Brain pericyte (primary cell): ENCODE results near the gene SRSF8.

Source experiments
- DNase-seq: peaks from one replicate; pipeline ENCODE4 v3.0.0-alpha.2; 2012; ENCODE audit warnings: low read depth, low spot score

SRSF8 gene

GRCh38 chr11:95068549-95068948 is 1.8 kb downstream of the SRSF8 start:
- no peak for DNase-seq

GRCh38 chr11:95070471-95070870 is 3.8 kb downstream of the SRSF8 start:
- DNase-seq, result no peak

GRCh38 chr11:95072948-95073347 is 6.2 kb downstream of the SRSF8 start:
- DNase-seq, result no peak

GRCh38 chr11:95074792-95075563 is 8.3 kb downstream of the SRSF8 start:
- no peak for DNase-seq

GRCh38 chr11:95076416-95076815 is 9.7 kb downstream of the SRSF8 start:
- peak; percentile 88 for DNase-seq

GRCh38 chr11:95076981-95077380 is 10.3 kb downstream of the SRSF8 start:
- DNase-seq, result no peak

DNA sequence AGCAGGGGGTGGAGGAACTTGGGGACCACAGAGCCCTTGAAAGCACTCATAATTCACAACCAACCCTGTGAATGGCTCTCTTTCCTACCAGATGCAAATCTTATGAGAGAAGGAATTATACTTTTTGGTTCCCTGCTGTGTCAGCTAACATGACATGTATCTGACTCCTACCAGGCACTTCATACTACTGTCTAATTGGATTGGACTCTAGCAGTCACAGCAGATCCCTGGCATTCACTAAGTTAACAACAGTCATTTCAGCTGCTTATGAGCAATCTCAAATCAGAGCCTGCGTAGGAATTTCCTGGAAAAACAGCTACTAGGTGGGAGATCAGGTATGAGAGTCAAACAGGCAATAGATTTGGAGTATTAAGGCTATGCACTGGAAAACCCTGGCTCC is 11.8 kb downstream of the SRSF8 start:
- DNase-seq, result no peak

GRCh38 chr11:95081010-95081409 is 14.3 kb downstream of the SRSF8 start:
- DNase-seq, result no peak

DNA sequence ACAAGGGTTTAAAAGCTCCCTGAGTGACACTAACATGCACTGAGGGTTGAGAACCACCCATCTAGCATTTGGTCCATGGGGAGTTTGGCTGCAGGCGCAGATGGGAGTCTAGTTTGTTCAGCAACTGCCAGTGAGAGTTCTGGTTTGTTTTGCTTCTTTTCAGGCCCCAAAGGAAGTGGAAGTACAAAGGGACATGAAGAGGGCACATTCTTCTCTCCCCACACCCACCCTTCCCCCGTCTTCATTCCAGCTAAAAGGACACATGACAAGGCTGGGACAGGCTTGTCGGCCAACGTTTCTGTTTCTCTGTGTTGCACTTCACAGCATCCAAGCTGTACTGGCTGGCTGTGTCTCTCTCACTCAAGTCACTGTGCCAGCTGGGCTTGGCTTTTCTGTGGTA is 14.7 kb downstream of the SRSF8 start:
- DNase-seq, result no peak

GRCh38 chr11:95082576-95083001 is 15.9 kb downstream of the SRSF8 start:
- no peak for DNase-seq

DNA sequence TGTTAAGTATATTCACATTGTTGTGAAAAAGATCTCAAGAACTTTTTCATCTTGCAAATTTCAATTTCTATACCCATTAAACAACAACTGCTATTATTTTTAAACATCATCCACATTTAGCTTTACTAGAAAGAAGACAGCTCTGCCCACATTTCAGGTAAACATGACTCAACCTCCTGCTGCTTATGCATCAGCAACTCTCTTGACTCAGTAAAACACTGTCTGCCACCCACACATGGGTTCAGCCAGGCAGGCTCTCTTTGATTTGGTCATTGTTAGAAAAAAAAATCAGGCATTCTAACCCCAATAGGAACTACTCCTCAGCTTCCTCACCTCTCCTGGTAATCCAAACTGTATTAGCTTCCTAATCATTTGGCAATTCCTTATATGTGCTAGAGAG is 17.8 kb downstream of the SRSF8 start:
- no peak for DNase-seq

GRCh38 chr11:95085117-95085816 is 18.5 kb downstream of the SRSF8 start:
- no peak for DNase-seq

DNA sequence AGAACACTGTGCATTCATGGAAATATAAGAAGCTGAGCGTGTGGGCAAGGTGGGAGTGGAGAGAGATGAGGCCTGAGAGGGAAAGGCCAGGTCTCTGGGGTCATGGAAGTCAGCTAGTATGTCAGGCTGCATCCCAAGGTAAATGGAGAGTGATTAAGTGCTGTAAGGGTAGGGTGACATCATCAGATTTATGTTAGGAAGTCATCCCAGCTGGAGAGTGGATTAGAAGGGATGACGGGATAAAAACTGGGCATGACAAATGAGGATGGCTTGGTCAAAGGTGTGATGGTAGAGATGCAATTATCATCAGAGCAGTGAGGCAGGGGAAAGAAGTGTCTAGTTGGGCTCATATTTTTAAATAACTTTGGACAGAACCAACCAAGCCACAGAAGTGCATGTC is 19.4 kb downstream of the SRSF8 start:
- no peak for DNase-seq

GRCh38 chr11:95086836-95087570 is 20.3 kb downstream of the SRSF8 start:
- no peak for DNase-seq

DNA sequence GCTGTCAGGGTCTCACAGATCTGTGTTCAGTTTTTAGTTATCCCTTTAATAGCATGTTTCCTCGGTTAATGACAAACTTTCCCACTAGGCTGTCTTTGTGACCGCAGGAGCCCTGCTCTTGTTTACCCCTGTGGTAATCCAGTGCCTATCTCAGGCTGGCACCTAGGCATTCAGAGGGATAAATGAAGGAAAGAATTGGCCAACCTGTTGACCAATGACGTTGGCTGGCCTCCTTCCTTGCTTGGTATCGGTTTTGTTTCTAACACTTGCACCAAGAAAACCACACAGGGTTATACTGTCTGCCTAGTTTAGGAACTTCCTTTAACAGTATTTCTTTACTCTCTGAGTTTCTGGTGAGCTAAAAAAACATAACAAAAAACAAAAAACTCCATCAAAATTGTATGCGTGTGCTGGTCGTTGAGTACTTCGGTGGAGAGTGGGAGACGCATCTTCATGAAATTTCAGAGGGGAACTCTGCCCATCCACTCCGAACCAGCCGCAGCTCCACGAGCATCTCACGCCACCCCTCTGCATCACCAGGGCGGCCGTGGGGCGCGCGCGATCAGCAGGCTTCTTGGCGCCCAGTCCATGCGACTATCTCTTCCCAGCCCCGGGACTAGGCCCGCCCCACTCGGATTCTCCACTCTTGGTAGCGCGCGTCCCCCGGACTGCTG is 22.4 kb downstream of the SRSF8 start:
- DNase-seq, result no peak

DNA sequence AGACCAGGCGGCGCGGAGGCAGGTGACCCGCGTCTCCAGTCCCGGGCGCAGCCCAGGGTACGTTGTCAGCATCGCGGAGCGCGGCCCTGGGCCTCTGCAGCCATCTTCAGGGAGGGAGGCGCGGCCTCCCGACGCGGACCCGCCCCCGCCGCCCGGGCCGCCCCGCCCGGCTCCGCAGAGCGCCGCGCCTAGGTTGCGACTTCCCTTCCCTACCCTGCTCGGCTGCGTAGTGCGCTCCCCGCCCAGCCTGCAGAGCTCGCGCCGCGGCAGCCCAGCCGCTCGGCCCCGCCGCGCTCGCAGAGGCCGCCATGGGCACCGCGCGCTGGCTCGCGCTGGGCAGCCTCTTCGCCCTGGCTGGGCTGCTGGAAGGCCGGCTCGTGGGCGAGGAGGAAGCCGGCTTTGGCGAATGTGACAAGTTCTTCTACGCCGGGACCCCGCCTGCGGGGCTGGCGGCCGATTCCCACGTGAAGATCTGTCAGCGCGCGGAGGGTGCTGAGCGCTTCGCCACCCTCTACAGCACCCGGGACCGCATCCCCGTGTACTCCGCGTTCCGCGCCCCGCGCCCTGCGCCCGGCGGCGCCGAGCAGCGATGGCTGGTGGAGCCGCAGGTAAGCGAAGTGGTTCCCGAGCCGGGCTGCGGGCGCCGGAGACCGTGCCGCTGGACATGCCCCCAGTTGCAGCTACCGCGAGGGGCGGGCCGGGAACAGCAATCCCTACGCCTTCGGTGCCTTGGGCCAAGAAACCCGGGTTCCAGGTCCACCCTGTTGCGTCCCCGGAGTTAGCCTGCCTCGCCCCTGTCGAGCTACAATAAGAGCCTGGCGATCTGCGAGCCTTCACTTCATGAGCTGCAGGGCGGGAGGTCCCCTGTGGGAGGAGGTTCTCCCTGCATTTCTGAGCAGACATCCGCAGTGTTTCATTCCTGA is 23.2 kb downstream of the SRSF8 start, which contains the start of gene ENDOD1:
TSS of gene ENDOD1 (plus strand) at position 227 of the 923 bp plus-strand sequence. CDS start at position 309, 82 bp downstream.
- no peak for DNase-seq

- DNase-seq, result no peak
Measured at GRCh38 chr11:95091663-95092180, 25.0 kb downstream of the SRSF8 start.

GRCh38 chr11:95092549-95093324 is 26.0 kb downstream of the SRSF8 start:
- DNase-seq, result no peak

GRCh38 chr11:95093548-95093947 is 26.8 kb downstream of the SRSF8 start:
- DNase-seq, result no peak
